GM04504 (cell line): Measurements from ENCODE around the gene VSIG8.

Experiments used
- DNase-seq: peaks from one replicate; pipeline ENCODE4 v3.0.0-alpha.2; 2012; ENCODE audit warnings: low read depth

VSIG8 gene

GRCh38 chr1:159883134-159883533, 20.7 kb upstream of the VSIG8 start:
- no peak for DNase-seq

GRCh38 chr1:159882527-159882862, 20.0 kb upstream of the VSIG8 start:
- DNase-seq, result no peak

- DNase-seq, result peak; percentile 91
These were observed 19.4 kb upstream of the VSIG8 start for GRCh38 chr1:159881622-159882526.

GRCh38 chr1:159880430-159880829, 18.0 kb upstream of the VSIG8 start:
- no peak for DNase-seq

GRCh38 chr1:159879977-159880376, 17.5 kb upstream of the VSIG8 start:
- peak; percentile 60 for DNase-seq

GRCh38 chr1:159879136-159879535, 16.7 kb upstream of the VSIG8 start:
- no peak for DNase-seq

- DNase-seq, result no peak
These were observed 15.4 kb upstream of the VSIG8 start for GRCh38 chr1:159877695-159878444.

GRCh38 chr1:159873530-159874143, 11.2 kb upstream of the VSIG8 start:
- no peak for DNase-seq

GRCh38 chr1:159872891-159873290, 10.4 kb upstream of the VSIG8 start:
- no peak for DNase-seq

- DNase-seq, result no peak
These were observed 8.2 kb upstream of the VSIG8 start for GRCh38 chr1:159870704-159871103.

GRCh38 chr1:159869607-159870006, 7.2 kb upstream of the VSIG8 start:
- DNase-seq, result no peak

- DNase-seq, result no peak
These were observed 6.7 kb upstream of the VSIG8 start for GRCh38 chr1:159869173-159869572.

- DNase-seq, result no peak
These were observed 6.3 kb upstream of the VSIG8 start for GRCh38 chr1:159868766-159869165.

GRCh38 chr1:159867664-159868026, 5.2 kb upstream of the VSIG8 start:
- DNase-seq, result no peak

- no peak for DNase-seq
These were observed 4.6 kb upstream of the VSIG8 start for GRCh38 chr1:159866905-159867663.

- DNase-seq, result no peak
These were observed 3.6 kb upstream of the VSIG8 start for GRCh38 chr1:159866066-159866465.

- DNase-seq, result no peak
These were observed 1.8 kb upstream of the VSIG8 start for GRCh38 chr1:159864262-159864661.

GRCh38 chr1:159862031-159862430, 426 bp downstream of the VSIG8 start:
- no peak for DNase-seq

GRCh38 chr1:159861218-159861617, 1.2 kb downstream of the VSIG8 start:
- no peak for DNase-seq

- DNase-seq, result no peak
These were observed 2.0 kb downstream of the VSIG8 start for GRCh38 chr1:159860456-159860855.

- no peak for DNase-seq
These were observed 2.6 kb downstream of the VSIG8 start for GRCh38 chr1:159859767-159860322.

GRCh38 chr1:159857889-159858288, 4.6 kb downstream of the VSIG8 start:
- no peak for DNase-seq
